ENCODE data around the gene KIRREL3.

The KIRREL3 gene

DNA sequence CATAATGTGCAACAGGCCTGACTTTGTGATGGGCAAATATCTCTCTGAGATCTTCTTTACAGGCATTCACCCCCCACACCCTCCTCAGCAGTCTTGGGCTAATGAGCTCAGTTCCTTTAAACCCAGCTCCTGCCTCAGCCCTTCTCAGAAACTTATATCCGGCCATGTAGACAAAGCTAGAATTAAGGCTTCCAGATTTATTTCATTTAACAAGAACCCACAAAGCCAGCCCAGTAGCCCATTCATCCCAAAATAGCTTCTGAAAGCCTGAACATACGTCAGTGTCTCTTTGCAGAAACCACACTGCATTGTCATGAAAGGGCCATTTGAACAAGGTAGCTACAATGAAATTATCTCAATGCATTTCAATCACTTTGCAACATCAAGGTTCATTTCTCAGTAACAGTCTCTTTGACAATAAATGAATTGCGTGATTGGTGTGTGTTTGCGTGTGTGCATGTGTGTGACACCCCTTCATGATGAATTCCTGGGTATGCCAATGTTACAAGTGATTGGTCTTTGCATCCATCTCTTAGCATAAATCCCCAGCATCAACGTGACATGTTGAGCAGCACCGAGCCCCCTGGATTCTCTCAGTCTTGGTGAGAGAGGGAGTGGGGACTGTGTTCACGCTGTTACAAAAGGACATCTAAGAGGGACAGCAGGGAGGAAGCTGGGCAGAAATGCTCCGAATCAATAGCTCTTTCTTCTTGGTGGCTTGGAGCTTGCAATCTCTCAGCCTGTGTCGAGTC is 299.6 kb downstream of the KIRREL3 start:
- peak; percentile 65 for DNase-seq

DNA sequence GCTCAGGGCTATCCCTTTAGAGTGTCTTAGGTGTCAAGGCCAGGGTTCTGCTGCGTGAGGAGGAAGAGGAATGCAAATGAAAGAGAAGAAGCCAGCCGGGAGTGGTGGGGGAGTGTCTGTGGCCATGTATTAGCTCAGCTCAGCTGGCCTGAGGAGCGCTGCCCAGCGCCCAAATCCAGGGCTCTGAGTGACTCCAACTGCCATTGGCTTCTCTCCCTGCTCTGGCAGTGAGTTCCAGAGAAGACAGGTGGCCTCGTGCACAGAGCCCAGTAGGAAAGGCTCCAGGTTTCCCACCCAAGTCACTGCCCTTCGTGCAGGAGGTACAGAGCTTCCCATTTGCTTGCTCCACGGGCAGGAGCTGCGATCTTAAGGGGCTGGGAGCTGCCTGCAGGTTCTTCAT is 302.0 kb downstream of the KIRREL3 start:
- no peak for DNase-seq

DNA sequence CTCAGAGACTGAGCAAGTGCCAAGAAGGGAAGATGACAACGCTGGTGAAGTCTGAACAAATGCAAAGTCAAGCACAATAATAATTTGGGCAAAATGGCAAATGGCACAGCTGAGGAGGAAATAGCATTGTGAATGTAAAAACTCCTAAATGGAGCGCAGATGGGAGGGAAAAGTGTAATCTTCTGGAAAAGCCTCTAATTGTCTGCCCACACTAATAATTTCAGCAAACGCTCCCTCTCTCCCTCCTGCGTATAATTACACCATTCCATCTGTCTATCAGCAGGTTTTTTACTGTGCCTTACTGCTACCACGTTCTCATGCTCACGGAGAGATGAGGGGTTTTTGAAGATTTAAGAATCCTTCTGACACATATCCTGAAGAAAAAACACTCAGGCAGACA is 302.6 kb downstream of the KIRREL3 start:
- DNase-seq, result no peak

DNA sequence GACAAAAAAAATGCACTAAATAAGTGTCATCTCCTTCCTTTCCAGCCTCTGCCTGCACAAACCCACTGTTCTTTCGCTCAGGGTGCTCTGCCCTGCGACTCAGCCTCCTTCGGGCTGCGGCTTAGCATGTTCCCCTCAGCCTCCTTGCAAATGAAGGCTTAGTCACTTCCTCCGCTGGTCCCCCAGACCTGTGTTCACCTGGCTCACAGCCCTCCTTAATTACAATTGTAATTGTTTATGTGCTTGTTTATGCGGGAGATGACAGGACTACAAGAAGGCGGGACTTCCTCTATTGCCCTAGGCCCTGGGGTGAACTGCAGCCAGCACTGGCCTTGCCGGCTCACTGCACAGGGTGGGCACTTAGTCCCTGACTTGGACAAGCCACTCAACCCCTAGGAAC is 303.6 kb downstream of the KIRREL3 start:
- DNase-seq, result no peak

DNA sequence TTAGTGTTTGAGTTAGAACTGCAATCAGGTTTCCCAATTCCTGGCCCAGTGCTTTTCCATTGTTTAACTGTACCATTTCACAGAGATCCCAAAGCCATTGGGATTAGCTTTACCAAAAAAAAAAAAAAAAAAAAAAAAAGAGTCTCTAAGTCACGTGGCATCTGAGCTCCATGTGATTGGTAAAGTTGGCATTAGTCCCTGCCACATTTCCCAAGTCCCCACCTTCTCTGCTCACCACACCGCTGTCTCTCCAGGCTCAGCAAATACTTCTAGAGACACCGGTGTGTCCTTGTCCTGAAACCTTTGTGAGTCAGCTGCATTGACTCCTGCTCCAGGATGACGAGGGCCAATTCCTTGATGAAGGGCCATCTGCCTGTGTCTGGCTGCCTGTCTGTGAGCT is 305.3 kb downstream of the KIRREL3 start:
- DNase-seq, result no peak

DNA sequence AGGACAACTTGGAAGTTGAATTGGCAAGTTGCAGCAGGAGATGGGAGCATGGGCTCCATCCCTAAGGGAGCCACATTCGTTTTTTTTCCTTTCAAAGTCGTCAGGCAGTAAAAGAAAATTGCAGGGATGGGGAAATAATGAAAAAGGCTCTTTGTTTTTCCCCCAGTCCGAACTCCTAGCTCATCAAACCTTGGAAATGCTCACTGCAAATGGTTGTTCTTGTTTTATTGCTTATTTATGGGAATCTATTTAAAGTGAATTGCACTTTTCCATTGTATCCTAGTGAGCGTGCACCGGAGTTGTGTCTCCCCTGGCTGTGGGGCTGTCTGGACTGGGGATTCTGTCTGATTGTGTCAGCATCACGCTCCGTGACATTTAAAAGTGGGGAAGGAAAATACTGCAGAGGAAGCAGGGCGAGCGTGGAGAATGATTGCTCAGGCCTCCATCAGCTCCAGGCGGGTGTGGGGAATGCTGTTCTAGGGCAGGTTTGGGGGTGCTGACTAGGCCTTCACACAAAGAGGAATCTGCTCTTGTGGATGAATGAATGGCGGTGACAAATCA is 306.4 kb downstream of the KIRREL3 start:
- no peak for DNase-seq

DNA sequence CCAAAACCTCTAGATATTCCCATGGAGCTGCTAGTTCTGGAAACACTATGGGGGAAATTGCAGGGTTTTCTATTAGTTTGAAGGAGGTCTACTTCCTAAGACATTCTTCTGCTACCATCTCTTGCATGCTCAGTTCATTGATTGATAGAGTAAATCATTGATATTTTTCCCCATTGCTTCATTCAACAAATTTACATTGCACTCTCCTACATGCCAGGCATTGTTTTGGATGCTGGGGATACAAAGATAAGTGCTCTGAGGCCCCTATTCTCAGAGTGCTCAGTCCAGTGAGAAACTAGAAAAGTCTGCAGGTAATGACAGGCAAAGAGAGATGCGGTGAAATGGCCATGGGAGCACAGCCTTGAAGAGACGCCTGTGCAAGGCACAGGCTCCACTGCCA is 313.1 kb downstream of the KIRREL3 start:
- DNase-seq, result no peak

DNA sequence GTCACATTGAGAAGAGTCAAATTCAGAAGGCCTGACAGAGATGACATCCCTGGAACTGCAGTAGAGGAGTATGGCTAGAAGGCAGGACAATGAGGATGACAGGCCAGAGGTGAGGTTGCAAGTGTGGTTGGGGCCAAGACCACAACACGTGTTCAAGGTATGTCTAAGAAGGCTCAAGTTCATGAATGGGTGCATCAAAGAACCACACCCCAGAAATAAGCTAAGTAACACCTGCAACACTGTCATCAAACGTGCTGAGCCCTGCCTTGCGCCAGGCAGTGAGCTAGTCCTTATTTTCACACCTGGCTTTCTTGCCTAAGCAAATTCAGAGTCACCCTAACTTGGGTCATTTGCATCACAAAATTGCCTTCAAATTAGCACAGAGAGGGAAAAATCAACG is 313.6 kb downstream of the KIRREL3 start:
- DNase-seq, result no peak

DNA sequence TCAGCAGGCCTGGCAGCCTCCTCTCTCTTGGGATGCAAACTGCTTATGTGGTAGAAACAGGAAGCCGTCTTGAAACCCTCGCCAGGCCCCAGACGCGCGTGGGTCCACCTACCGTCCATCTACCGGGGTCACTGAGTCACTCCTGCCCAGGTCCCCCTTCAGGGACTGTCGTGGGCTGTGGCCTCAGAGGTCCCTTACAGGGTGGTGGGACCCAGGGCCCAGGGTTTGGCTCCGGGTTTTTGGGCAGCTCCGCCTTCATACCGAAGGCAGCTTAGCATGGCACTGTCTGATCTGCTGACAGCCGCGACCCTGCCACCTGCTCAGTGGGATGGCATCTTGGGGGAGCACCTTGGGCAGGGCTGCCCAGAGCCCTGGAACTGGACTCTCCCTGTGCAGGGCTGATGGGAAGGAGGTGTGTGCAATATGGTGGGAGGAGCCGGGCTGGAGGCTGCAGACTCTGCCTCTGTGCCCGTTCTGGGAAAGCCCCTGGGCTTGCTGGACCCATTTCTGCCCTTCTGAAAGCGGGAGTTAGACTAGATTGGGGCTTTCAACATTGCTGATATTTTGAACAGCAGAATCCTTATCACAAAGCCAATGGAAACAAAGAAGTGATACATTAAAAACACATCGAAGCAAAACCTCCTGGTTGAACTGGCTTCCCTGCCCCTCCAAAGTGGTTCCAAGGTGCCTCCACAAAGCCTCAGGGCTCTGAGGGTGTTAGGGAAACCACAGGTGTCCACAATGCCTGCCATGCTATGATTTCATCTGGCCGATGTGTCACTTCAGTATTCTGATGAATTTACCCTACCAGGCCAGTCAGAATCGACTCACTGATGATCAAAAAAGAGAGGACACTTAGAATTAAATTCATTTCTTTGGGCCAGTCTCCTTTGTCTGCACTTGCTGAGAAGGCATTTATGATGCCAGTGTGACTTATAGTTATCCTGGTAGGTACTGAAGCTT is 316.5 kb downstream of the KIRREL3 start:
- DNase-seq, result no peak

DNA sequence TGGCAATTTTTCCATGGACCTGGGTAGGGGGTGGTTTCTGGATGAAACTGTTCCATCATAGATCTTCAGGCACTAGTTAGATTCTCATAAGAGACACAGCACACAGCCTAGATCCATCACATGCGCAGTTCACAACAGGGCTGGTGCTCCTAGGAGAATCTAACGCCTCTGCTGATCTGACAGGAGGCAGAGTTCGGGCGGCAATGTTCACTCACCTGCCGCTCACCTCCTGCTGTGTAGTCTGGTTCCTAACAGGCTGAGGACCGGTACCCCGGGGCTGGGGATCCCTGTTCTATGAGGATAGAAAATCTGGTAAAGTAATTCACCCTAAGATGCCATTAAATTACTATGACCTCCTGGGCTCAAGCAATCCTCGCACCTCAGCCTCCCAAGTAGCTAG is 318.0 kb downstream of the KIRREL3 start:
- DNase-seq, result no peak

DNA sequence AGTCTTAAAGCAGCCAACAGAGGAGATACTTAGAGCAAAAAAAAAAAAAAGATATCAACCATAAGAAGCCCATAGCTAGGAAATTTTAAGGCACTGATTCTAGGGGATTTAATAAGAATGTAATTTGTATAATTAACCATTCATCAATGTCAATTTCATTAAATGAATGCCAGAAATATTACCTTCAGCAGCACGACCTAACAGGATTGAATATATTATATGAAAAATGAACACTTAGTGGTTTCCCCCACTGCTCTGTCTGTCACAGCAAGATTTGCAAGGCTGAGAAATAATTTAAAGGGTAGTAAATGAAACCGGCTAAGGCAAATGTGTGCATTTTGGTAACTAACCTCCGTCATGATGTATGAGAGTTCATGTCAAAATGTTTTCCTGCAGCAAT is 319.9 kb downstream of the KIRREL3 start:
- DNase-seq, result no peak

DNA sequence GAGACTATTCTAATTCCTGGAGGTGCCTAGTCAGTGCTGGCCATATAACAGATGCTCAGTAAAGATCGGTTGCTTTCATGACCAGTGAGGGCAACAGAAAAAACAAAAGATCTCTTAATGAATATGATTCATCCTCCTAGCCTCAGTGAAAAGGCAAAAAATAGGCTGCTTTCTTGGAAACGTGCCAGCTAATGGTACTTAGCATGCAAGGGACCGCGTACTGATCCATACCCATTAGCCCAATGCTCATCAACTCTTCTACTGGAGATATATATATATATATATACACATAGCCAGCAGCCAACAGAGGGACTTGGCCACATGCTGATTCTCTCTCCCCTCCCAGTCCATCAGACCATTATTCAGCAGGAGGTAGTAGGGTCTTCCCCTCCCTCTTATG is 320.4 kb downstream of the KIRREL3 start:
- no peak for DNase-seq

DNA sequence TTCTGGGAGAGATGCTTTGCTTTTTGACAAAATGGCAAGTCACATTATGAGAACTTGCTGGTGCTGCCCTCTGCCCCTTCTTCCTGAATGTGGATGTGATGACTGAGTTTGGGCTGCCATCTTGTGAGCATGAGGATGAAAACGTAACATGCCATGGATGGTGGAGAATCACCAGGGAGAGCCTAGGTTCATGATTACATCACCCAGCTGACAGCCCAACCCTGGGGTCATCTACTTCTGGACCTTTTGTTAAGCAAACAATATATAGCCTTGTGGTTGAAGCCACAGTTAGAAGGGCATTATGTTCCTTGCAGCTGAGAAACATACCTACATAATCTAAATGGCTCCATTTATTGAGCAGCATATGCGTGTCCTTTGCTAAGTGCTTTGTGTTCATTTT is 321.5 kb downstream of the KIRREL3 start:
- DNase-seq, result no peak

DNA sequence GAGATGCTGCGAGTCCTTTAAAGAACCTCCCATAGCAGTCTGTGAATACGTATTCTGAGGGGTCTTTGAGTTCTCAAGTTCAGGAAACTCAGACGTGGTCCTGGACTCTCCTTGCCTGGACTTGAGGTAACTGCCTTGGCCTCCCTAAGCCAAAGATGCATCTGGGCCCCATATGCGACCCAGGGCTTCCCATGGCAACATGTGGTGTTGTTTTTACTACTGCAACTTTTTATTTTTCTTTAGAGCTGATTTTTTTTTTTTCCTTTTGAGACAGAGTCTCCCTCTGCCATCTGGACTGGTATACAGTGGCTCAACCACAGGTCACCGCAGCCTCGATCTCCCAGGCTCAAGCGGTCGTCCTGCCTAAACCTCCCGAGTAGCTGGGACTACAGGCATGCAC is 324.0 kb downstream of the KIRREL3 start:
- no peak for DNase-seq

DNA sequence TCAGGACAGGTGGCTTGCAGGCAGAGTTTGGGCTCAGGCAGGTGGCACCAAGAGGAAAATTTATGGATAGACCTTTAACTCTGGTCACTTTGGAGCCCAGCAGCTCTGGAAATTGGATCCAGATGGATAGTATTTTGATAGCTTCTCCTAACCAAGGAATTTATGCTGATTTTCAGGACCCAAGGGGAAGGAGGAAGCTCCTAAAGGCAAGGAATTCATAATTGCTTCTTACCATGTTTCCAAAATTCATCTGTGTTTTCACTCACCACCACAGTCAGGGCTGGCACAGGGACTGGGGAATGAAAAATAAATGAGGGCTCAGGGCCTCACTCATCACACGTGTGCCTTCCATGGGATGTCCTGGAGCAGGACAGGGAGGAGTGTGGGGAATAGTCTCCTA is 327.3 kb downstream of the KIRREL3 start:
- DNase-seq, result no peak

DNA sequence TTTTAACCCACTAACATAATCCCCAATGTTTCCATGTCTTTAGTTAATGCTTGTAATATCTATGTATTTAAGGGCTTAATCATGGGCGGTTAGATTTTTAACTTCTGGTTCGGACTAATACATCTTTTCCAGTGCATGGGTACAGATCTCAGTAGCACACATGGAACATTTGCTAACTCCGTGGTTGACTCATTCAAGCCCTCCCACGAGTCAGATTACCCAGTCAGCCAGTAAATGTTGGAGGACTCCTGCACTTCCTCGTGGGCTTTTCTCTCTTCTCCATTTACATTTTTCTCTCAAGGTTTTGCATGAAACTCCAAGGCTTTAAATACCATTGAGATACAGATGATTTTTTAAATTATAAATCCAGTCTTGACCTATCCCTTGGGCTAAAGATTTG is 331.2 kb downstream of the KIRREL3 start:
- peak; percentile 61 for DNase-seq

DNA sequence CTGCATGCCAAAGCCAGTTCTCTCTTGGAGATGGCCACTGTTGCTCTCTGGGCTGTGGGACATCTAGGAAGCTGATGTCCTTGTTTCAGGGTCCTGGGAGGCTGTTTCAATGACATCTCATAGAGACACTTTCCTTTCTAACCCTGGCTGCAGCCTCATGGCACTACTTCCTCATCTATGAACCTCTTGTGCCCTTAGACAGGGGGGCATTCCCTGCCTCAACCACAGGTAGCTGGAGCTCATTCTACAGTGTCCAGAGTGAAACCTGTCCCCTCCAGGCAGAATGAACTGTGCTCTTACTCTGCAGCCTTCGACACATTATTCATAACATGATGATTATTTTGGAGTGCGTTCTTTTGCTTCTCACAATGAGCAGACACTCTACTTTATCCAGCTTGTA is 335.9 kb downstream of the KIRREL3 start:
- DNase-seq, result no peak

DNA sequence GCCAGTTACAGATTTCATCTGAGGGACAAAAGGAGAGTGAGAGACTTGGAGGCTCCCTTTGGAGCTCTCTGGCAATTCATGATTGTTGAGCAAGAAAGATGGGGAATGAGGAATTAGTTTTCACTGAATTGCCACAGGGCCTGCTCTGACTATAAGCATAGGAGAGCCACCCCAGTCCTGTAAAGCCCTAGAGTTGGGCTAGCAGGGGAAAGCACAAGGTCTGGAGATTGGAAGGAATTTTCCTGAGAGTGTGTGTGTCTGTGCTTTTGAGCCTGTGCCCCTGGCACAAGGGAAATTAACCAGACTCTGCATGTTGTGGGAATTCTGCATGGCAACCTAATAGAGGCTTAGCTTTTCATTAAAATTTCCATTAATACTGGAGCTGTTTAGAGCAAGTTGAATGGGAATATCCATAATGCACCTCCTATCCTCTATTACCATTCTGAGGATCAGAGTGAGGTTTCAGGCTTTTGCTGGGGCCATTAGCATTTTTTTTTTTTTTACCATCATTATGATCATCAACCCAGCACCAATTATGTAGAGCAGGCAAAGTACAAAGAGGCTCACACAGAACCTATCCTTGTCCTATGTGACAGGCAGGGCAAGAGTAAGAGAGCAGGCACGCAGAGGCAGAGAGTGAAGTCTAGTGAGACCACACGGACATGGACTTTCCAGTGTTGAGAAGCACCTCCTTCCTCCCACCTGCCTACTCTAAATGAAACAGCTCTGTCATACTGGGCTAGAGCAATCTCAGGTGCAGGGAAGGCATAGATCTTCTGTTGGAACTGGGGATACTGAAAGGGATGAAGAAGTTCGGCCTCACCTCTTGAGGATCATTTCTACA is 336.6 kb downstream of the KIRREL3 start:
- no peak for DNase-seq

DNA sequence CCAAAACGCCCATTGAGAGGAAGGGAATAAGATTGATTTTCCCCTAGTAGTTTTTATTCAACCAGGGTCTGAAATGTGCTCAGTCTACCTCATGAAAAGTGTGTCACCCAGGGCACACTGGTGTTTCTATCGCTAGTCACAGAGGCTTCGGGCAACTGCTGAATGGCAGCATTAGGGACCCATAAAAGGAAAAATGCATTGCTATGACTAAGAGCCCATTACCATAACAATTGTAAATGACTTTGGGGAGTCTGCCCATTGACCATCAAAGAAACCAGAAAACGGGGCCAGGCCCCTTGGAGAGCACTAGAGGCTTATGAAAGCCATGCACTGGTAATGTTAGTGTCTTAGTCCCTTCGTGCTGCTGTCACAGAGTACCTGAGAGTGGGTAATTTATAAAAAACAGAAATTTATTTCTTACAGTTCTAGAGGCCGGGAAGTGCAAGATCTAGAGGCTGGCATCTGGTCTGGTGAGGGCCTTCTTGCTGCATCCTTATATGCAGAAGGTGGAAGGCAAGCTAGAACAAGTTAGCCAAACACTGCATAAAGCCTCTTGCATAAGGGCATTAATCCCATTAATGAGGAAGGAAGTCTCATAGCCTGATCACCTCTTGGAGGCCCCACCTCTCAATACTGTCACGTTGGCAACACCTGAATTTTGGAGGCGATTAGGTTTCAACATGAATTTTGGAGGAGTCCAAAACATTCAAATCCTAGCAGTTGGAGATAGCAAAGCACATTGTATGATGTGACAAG is 338.4 kb downstream of the KIRREL3 start:
- no peak for DNase-seq

DNA sequence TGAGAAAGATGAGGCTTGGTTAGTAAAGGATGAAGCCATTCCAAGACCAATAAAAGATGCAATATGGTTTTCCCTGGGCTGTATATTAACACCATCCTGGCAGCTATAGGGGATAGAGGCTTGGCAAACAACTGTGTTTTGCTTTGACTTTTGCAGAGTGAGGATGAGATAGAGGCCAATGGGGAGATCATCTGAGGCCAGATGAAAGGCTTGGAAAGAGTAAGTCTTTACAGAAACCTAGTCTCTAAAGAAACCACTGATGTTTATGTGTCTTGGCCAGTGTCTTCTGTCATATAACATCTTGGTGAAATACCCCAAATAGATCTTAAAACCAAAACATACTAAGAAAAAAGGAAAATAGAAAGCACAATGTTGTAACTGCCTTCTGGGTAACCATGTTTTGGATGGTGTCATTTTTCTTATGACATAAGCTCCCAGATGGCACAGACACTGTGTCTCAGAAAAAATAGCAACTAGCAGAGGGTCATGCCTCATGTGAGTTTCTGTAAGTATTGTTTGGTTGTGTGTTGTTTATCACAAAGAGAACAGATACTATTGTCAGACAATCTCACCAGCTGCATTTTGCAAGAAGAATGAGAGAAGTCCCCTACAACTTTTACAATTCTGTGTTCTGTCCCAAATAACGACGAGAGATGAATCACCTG is 339.7 kb downstream of the KIRREL3 start:
- no peak for DNase-seq

DNA sequence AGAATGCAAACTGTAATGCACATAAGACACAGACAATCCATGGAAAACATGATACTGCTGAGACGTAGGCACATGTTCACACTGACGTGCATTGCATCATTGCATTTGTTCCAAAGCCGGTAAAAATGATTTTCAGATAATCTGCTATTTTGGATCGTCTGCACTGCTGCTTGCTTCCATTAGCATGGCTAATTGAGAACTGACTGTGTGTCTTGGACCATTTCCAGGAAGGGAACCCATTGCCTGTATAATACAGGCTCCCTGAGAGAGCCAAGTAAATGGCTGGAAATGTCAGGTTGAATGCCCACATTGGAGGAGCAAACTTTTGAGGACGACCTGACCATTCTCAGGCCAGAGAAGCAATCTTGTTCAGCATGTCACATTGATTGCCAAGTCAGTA is 340.2 kb downstream of the KIRREL3 start:
- no peak for DNase-seq

Measured in fibroblast of upper back skin (primary cell).